Mesothelial cell of epicardium (in vitro differentiated cells): ENCODE measurements around the gene GOT2. TPM values are rescaled to one million over a fixed set of nuclear protein-coding genes. Genes with fewer than 3 reads are reported as not detected.

ENCODE experiments used
- DNase-seq, 2 experiments: peaks; one replicate each; pipeline ENCODE4 v3.0.0; 2021; ENCODE audit warnings: low spot score in 2 of 2; ENCODE audit not compliant: unreplicated experiment in 2 of 2
- H3K27ac Mint-ChIP-seq: 2 replicates; pipeline ENCODE4 v1.8.0; 2021; ENCODE audit warnings: mixed read lengths
- H3K27me3 Mint-ChIP-seq: 2 replicates; pipeline ENCODE4 v1.8.0; 2021; ENCODE audit warnings: low read depth, mixed read lengths
- H3K36me3 Mint-ChIP-seq: 2 replicates; pipeline ENCODE4 v1.8.0; 2021; ENCODE audit warnings: mixed read lengths
- H3K4me1 Mint-ChIP-seq: 2 replicates; pipeline ENCODE4 v1.8.0; 2021; ENCODE audit warnings: mixed read lengths
- H3K4me3 Mint-ChIP-seq: 2 replicates; pipeline ENCODE4 v1.8.0; 2021; ENCODE audit warnings: mild to moderate bottlenecking, moderate library complexity, mixed read lengths
- H3K9me3 Mint-ChIP-seq: 2 replicates; pipeline ENCODE4 v1.8.0; 2021; ENCODE audit warnings: mixed read lengths
- CTCF ChIP-seq: fragments of 200-600 bp; sonication (generic); IDR thresholded peaks from one replicate; pipeline ENCODE4 v1.5.0; 2021; ENCODE audit warnings: antibody characterized with exemption; ENCODE audit not compliant: unreplicated experiment
- total RNA-seq: library from RNA; stranded (reverse); gene quantifications from 3 replicates; pipeline ENCODE4 v1.2.1, GENCODE V29; 2021

Gene GOT2
- total RNA-seq, 1 donor from 2014 or later = 71.2 TPM

- no peak for TF ChIP-seq CTCF
- Mint-ChIP-seq H3K27ac (no peak overlapping the region), H3K4me3 (no peak overlapping the region), H3K4me1 (no peaks in the 10 kb centered on the region), H3K9me3 (no peaks in the 10 kb centered on the region), H3K36me3 (no peaks in the 10 kb centered on the region), H3K27me3 (peaks cover 19% of the 10 kb centered on the region)
- peak; percentile 39 to 64 for DNase-seq
Measured at GRCh38 chr16:58755989-58756649, 22.0 kb upstream of the GOT2 start.

GRCh38 chr16:58753711-58754134, 19.6 kb upstream of the GOT2 start:
- Mint-ChIP-seq H3K9me3 (peaks cover 4% of the 10 kb centered on the region), H3K4me3 (no peak overlapping the region), H3K27me3 (peaks cover 18% of the 10 kb centered on the region), H3K4me1 (no peaks in the 10 kb centered on the region), H3K27ac (no peak overlapping the region), H3K36me3 (no peaks in the 10 kb centered on the region)
- no peak for DNase-seq
- no peak for TF ChIP-seq CTCF

- Mint-ChIP-seq H3K4me1 (no peaks in the 10 kb centered on the region), H3K27me3 (no peaks in the 10 kb centered on the region), H3K9me3 (peaks cover 2% of the 10 kb centered on the region), H3K4me3 (no peak overlapping the region), H3K36me3 (no peaks in the 10 kb centered on the region), H3K27ac (no peak overlapping the region)
- no peak for TF ChIP-seq CTCF
- DNase-seq = no peak
Measured at GRCh38 chr16:58744497-58744896, 10.4 kb upstream of the GOT2 start.

GRCh38 chr16:58741976-58742375, 7.9 kb upstream of the GOT2 start:
- Mint-ChIP-seq H3K9me3 (no peaks in the 10 kb centered on the region), H3K4me3 (no peak overlapping the region), H3K27me3 (no peaks in the 10 kb centered on the region), H3K27ac (no peak overlapping the region), H3K4me1 (no peaks in the 10 kb centered on the region), H3K36me3 (no peaks in the 10 kb centered on the region)
- no peak for TF ChIP-seq CTCF
- no peak for DNase-seq

GRCh38 chr16:58741166-58741565, 7.0 kb upstream of the GOT2 start:
- Mint-ChIP-seq H3K4me1 (no peaks in the 10 kb centered on the region), H3K27ac (no peak overlapping the region), H3K9me3 (no peaks in the 10 kb centered on the region), H3K4me3 (no peak overlapping the region), H3K36me3 (no peaks in the 10 kb centered on the region), H3K27me3 (no peaks in the 10 kb centered on the region)
- no peak for TF ChIP-seq CTCF
- no peak for DNase-seq
